NOMO-1 (cell line): ENCODE results near the gene IGSF22.

Experiments used
- DNase-seq, 2 experiments: peaks; one replicate each; lab custom pipeline; 2025; ENCODE audit not compliant: unreplicated experiment in 2 of 2; lab: John Stamatoyannopoulos, UW

Gene IGSF22

DNA sequence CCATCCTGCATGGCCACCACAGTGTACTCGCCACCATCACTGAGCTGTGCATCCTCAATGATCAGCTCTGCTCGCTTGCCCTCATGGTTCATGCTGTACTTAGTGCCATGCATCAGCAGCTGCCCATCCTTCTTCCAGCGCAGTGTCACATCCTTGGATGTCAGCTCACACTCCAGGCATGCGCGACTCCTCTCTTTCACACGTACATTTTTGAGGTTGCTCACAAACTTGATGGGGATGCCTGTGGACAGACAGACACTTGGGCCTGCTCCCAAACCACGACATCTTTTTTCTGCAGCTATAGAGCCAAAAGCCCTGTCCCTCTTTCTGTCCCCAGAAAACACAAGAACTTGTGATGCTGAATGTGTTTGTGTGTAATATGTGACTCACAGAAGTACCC, 10.5 kb downstream of the IGSF22 start:
- no peak for DNase-seq

DNA sequence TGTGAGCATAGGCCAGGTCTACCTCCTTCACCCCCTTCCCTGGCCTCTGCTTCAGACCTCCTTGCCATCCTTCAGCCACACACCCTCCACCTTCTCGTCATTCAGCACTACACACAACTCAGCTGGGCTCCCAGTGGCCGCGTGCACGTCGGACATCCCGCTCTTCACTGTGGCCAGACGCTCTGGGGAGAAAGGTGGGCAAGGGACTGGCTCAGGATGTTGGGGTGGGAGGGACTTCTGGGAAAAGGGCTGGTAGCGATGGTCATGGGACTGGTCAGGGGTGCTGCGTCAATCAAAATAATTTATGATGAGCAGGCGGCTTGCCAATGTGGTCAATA, 11.6 kb downstream of the IGSF22 start:
- DNase-seq: no peak

DNA sequence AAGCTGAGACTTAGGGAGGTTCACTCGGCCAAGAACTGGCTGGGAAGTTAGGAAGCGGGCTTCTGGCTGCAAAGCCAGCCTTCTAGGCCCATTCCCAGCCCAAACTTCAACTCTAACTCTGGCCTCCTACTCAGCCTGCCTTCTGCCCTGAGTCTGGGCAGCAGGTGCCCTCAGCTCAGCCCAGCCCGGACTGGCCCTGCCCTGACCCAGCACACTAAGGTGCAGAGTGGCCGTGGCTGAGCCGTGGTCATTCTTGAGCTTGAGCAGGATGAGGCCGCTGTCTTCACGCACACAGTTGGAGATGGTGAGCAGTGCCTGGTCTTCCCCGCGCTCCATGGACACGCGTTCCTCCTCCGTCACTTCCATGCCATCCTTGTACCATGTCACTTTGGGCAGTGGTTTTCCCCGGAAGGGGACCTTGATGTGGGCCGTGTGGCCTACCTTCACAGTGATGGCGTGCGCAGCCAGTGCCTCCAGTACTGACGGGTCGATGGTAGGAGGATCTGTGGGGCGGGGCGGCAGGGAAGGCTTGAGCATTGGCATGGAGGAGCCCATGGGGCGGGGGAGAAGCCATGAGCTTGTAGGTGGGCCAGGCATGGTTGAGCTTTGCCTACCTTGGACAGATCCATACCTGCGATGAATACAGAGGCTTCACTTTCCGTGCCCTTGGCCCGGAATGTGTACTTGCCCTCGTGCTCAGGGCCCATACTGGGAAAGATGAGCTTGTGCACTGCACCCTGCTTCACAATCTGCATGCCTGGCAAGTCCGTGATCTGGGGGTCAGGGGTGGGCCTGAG, 12.1 kb downstream of the IGSF22 start:
- no peak for DNase-seq

DNA sequence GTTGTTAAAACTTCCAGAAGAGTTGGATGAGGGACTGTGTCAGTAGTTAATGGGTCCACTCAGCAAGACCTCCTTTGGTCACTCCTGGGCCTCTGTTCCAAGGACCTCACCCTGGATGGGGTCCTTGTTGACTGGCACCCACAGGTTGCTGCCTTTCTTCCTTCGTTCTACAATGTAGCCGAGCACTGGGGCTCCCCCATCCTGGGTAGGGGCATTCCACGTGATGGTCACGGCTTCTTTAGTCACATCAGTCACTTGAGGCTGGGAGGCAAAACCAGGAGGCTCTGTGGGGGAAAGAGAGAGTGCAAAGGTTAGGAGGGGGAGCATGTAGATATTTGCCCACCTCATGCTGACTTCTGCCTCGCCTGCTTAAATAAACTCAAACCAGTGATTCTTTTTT, 15.4 kb downstream of the IGSF22 start:
- no peak for DNase-seq

DNA sequence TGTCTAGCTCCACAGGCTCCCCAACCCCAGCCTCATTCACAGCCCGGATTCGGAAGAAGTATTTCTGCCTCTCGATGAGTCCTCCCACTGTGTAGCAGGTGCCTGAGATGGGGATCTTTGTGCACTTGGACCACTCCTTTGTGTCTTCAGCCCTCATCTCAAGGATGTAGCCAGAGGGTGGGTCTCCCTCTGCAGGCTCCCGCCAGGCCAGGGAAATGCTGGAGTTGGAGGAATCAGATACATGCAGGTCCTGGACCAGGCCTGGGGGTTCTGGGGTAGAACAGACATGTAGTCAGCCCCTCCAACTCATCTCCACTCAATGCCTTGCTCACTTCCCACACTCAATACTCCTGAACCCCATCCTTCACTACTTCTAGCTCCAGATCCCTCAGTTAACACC, 16.6 kb downstream of the IGSF22 start:
- DNase-seq: no peak

DNA sequence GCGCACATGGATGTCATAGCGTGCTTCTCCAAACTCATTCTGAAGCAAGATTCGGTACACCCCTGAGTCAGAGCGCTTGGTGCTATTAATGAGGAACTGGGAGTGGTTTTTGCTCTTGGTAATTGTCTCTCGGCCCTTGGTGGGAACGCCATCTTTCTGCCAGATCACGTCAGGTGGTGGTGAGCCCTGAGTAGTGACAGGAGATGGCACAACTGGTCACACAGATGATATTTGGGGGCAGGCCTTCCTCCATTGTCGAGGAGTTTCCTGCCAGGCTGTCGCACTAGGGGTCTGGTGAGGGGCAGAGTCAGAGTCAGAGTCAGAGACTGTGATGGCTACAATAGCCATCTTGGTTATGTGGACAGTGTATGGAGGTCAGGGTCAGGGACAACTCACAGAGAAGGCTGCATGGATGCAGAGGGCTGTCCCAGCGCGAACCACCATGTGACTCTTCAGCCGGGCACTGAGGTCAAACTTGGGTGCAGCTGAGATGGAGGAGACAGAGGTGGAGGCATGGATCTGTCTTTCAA, 18.1 kb downstream of the IGSF22 start:
- peak in 1 of 2 experiments; percentile 13 for DNase-seq

DNA sequence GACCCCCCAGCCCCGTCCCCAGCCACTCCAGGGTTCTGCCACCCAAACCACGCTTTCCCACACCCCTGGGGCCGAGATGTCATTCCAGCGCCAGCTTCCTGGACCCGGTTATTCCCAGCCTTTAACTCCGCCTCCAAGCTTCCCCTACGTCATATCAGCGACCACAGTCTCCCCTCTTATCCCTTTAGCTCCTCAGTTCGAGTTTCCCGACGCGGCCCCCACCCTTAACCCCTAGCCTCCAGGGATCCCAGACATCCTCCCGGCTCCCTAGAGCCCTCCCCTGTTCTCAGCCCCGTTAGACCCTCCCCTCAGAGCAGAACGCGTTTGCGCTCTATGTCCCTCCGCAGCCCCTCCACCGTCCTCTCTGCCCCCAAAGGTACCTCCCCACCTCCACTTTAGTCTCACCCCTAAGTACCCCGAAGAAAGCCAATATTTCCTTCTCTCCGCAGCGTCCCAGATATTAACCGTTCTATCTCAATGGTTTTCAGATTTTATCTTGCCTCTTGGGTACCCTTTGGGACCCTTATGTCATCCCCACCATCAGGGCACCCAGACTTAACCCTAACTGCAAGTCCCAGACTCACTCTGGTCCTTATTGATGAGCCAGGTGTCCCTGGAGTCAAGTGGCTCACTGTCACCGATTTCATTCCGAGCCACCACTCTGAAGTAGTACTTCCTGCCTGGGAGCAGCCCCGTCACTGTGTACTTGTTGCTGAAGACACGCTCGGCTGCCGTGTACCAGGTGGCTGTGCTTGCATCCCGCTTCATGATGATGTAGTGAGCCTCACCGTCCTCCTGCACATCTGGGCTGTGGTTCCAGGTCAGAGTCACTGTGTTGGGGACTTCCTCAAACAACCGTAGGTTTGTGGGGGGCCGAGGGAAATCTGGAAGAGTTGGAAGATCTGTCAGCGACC, 19.4 kb downstream of the IGSF22 start:
- DNase-seq: no peak

DNA sequence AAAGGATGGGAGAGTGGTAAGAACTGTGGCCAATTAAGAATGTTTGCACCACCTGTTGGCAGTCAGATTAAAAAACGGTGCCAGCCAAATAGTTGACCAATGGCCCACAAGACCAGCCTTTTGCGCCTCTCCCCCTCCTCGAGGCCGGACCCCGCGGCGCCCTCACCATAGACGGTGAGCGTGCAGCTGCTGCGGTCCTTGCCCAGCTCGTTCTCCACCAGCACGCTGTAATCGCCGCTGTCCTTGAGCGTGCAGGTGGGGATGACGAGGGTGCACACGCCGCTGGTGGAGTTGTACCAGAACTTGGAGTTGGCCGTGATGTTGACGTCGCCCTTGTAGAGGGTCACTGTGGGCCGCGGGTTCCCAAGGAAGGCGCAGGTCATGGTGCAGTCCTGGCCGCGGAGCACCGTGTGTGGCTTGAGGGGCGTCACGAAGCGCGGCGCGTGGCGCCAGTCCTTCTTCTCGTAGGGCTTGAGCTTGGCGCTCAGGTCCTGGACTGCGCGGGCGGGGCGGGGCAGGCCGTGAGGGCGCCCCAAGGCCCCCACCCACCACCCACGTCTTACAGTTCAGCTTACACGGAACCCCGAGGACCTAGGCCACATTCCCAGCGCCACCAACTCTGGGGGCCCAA, 20.2 kb downstream of the IGSF22 start:
- DNase-seq: no peak

DNA sequence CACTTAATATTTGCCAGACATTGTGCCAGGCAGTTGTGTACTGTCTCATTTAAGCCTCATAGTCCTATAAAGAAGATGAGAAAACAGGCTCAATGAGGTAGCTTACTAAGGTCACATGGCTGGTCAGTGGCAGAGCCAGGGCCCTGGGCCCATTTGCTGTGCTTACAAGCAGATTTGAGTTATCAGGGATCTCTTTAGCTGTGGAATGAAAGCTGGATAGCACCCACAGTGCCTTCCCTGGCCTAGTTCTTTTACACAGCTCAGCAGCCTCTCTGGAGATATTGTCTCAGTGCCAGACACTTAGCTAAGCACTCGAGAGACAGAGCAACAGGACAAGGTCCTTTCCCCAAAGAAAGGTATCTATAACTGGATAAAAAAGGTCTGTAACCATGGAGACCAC, 21.3 kb downstream of the IGSF22 start:
- DNase-seq: no peak

DNA sequence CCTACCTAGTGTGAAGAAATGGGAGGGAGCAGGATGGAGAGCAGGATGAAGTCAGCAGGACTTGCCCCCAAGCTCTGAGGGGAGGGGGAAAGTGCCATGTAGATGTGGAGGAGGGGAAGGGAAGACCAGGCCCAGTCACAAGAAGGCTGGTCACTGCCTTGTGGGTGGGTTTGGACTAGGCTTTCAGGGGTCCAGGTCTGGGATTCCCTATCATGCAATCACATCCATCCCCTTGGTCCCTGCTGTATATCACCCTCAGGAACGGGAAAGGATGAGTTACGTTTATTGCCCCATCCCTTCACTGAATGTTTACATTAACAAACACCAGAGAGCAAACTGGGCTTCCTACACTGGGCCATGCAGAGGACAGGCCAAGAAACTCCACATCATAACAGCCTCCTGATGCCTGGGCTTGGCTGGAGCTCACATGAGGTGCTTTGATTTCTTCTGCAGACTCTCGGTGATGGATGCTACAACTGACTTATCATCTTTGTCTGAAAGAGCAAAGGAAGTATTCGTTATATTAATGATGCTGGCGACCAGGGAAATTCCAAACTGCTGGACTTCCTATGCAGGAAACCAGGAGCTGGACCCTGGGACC, 21.8 kb downstream of the IGSF22 start:
- no peak for DNase-seq

DNA sequence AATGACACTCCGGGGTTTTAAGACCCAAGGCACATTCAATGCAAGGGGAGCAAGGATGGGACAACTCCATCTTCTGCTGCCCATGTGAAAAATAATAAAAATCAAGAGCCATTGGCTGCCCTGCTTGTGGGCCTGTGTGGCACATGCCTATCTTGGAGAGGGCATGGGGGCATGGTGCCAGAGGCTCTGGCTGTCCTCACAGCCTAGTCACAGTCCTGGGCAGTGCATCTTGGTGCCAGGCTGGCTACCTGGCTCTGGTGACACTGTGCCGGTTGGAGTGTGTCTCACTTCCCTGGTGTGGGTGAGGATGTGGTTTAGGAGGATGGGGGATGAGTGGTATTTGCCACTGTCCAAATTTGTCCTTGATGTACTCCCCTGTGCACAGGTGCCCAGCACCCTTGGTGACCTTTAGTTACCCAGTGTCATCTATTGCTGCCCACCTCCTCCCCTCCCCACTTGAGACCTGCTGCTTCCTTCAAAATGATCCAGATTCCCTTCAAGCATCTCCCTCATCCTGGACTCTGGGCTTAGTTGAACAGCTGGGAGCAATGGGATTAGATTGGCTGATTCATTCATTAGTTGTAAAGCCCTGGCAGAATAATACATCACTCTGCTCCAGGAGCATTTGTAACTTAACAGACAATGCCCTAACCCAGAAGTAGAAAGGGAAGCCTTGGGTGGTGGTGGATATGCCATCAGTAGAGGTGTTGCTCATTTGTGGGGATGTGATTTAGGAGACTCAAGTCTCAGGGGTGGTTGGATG, 22.8 kb downstream of the IGSF22 start:
- no peak for DNase-seq

DNA sequence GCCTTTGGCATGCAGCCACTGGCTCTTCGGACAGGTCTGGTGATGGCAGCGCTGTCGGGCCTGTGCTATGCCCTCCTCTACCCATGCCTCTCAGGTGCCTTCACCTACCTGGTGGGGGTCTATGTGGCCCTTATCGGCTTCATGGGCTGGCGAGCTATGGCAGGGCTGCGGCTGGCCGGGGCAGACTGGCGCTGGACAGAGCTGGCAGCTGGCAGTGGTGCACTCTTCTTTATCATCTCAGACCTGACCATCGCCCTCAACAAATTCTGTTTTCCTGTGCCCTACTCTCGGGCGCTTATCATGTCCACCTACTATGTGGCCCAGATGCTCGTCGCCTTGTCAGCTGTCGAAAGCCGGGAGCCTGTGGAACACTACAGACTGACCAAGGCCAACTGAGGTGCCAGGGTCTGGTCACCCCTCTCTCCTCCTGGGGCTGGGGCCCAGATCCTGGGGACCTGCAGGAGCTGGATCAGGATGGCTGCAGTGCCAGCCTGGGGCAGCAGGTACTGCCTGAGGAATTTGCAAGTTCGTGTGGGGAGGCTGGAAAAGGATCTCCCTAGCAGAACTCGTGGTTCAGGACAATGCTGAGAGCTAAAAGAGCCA, 24.3 kb downstream of the IGSF22 start:
- DNase-seq: no peak

DNA sequence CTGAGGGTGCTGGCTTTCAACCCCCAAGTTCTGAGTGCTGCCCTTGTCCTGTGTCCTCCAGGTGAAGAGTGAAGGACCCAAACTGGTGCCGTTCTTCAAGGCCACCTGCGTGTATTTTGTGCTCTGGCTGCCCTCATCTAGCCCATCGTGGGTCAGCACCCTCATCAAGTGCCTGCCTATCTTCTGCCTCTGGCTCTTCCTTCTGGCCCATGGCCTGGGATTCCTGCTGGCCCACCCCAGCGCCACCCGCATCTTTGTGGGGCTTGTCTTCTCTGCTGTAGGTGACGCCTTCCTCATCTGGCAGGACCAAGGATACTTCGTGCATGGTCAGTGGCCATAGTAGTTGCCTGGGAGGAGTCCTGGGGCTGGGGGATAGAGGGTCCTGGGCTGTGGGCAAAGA, 25.1 kb downstream of the IGSF22 start:
- DNase-seq: no peak

DNA sequence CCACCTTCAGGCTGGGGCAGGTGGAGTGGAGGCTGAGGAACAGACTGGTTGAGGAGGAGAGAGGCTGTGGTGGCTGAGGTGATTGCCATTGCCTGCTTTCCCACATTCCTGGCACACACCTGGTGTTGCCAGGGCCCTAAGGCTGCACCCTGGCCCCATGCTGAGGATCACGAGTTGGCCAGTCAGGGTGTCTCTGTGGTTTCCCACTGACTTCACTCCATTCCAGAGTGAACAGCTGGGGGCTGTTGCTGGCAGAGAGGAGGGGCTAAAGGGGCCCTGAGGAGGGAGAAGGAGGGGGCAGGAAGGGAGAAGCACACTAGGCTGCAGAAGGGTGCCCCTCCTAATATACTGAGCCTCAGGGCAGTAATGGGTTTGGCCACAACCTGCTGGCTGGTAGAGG, 25.6 kb downstream of the IGSF22 start:
- DNase-seq: no peak

DNA sequence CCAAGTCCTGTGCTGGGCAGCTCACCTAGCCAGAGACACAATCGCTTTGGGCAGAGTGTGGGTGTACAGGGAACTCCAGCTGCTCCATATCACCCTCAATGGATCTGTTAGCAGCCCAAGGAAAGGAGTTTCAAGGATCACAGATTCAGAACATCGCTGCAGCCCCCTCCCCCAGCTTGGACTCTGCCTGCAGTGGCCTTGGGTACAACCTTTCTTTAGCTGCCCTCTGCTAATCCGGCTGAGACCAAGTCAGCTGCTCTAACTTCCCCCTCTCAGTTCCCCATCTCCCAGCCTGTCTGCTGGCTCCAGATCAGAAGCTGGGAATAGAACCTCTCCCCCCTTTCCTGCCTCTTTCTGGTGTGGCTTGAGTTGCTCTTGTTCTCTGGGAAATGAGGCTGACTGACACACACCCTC, 26.1 kb downstream of the IGSF22 start:
- DNase-seq: no peak

DNA sequence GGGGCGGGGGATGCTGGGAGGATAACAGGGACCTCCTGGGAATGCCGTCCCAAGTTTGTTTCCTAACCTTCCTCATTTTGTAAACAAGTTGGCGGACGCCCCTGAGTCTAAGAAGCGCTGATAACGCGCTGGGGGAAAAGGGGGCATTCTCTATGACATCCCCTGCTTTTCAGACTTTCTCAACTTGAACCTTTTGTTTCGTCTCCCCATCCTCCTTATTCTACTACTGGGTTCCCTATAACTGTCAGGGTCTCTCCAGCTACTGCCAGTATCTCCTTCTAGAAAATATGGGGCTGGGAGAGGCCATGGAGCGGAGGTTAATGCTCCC, 26.8 kb downstream of the IGSF22 start:
- no peak for DNase-seq

DNA sequence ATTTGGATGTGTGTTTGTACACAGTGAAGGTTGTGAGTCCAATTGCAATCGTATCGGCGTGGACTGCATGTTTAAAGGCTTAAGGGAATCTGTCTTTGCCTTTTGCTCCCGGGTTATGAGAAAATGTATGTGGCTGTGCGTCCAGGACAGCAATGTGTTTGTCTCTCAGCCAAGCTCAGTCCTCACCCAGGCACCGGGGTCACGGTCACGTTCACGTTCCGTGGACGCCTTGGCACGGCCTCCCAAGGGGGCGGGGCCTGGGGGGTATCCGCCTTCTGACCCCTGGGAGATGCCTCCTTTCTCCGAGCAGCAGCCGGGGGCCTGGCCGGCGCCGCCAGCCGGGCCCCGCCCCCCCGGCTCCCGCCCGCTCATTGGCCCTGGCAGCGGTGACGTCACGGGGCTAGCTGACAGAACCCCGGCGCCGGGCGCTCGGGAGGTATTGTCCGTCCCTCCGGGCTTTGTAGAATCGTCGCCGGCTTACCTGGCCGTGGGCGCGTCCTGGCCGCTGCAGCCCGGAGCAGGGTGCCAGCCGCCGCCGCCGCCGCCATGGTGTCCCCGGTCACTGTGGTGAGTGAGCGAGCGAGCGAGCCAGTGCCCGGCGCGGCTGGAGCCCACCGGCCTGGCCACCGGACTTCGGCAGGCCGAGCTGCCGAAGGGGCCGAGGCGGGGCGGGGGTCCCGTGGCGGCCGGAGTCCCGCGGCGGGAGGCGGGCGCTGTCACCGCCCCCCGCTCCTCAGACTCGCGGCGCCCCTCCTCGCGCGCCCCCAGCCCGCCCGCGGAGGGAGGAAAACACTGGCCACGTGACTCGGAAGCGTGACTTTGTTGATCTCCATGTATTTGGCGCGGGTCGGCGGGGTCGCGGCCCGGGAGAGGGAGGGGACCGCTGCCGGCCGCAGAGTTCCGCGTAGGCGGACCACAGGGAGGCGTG, 27.4 kb downstream of the IGSF22 start, which contains the start of gene TMEM86A:
Gene TMEM86A, plus strand, starts transcription at position 439 of the 928 bp plus-strand sequence. Its CDS starts 108 bp downstream, at position 547.
- DNase-seq: peak; percentile 81

DNA sequence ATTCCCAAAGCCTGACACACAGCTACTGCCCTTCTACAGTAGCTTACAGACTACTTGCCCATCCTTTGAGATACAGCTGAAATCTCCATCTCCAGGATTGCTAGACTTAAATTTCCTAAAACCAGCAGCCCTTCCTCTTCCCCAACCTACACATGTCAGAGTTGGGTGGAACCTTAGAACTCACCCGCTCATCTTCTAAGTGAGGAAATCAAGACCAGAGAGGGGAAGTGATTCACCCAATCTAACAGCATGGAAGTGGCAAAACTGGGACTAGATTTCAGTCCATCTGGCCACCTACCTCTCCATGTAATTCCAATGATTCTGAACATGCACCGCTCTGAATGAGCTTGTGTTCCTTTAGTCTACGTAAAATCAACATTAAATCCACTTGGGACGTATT, 28.4 kb downstream of the IGSF22 start:
- DNase-seq: peak in 1 of 2 experiments; percentile 27
